Measurements from ENCODE around the gene C12orf60.

- no peak for TF ChIP-seq POLR2A (IDR thresholded peaks at IDR 0.05; ENCODE audit: low read length)
- no peak for TF ChIP-seq GATA1 (IDR thresholded peaks at IDR 0.05; ENCODE audit: low read depth, low read length)
These were observed 20.7 kb upstream of the C12orf60 start for GRCh38 chr12:14782756-14783155.

Data from erythroblast (primary cell).